ENCODE measurements around the gene OPALIN.

Gene OPALIN

DNA sequence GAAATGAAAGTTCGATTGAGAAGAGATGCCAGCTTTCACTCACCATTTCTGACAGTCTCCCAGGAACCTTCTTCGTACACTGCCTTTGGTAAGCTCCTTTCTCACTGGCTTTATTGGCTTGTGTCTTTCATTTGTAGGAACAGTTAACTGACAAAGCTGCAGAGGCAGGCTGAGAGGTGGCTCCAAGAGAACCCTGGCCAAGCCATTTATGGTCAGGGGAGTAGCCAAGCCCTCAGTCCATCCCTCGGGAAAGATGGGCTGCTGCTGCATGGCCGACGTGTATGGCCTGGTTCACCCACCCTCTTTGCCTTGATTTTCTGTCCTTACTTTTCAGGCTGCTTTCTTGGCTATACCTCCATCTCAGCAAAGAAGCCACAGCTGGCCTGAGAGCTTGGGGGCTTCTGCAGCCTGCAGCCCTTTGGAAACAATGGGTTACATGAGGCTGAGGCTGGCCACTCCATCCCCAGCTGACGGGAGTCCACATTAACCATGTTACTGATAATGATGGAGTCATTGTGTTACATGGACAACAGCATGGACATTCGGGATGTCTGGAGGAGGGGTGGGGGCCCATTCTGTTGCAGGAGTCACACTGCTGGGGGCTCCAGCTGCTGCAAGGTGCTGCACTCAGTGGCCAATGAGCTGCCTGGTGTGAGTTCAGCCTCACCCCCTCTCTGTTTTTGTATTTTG is at the start of gene OPALIN:
OPALIN (minus strand) TSS at position 152 of the 690 bp plus-strand sequence; CDS start at position 46, 106 bp downstream.
- no peak for DNase-seq

- no peak for DNase-seq
Measured at GRCh38 chr10:96408201-96408600, 49.4 kb upstream of the OPALIN start.

DNA sequence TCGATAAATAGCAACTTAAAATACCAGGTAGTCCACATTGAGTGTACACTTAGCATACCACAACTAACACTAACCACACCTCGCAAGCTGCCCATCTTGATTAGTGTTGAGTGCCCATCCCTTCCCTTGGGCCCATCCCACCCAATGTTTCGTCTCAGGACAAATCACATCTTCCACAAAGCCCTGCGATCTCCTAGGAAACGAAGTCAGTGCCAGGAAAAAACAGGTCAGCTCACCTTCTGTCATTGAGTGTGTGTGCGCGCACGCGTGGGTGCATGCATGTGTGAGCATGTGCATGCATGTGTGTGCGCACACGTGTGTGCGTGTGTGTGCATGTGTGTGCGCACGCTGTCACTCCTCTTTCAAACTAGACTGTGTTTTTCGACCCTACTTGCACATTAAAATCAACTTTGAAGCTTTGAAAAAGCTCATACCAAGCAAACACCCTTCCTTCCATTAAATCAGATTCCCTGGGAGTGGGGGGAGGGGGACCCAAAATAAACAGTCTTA is 48.8 kb upstream of the OPALIN start:
- DNase-seq: no peak

- DNase-seq: no peak
Measured at GRCh38 chr10:96406091-96406490, 47.3 kb upstream of the OPALIN start.

- peak; percentile 11 for DNase-seq
Measured at GRCh38 chr10:96402417-96403305, 43.9 kb upstream of the OPALIN start.

DNA sequence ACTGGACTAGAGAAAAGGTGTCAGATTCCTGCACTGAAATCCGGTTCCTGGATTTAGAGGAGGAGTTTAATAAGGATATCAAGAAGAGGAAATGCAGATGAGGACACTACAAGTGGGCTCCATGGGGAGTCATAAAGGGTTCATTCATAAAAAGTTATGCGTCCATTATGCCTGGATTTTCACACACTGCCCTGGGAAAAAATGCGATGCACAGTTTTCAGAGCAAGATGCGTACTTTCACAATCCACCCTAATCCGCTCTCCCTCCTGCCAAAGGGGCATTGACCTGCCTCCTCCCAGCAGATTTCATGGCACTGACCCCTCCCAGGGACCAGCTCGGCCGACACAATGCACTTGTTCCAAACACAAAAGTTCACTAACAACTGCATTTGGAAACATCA is 42.2 kb upstream of the OPALIN start:
- no peak for DNase-seq

- no peak for DNase-seq
Measured at GRCh38 chr10:96400465-96400864, 41.7 kb upstream of the OPALIN start.

DNA sequence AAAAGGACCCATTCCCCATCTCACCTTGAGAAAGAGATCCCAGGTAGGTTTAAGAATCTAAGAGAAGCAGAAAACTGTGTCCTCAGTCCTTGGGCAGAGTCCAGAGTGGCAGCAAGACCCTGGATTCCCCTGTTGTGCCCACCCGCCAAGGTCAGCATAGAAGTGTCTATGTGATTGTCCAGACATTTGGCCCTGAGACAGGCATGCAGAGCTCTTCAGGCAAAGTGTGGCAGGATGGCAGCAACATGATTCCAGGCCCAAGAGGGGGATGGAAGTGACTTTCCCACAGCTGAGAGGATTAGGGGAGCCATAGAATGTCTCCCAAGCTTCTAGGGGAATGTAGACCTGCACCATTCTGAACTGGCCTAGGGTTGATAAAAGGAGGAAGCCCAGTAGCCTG is 39.1 kb upstream of the OPALIN start:
- no peak for DNase-seq

GRCh38 chr10:96395931-96396877 is 37.4 kb upstream of the OPALIN start:
- DNase-seq: peak; percentile 71

DNA sequence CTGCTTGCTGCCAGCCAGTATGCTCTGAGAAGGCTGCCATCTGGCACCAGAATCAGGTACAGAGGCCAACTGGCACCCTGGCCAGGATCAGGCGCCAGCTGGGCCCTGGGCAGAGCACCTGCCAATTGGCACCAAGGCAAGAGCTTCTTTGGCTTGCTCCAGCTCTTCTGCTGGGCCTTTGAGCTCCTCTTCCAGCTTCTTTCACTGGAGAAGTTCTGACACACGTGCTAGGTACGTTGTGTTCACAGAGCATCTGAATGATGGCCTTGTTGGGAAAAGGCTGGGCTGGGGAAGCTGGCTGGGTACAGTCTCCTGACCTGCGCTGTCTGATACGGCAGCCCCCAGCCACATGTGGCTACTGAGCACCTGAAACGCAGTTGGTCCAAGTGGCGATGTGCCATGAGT is 31.7 kb upstream of the OPALIN start:
- no peak for DNase-seq

DNA sequence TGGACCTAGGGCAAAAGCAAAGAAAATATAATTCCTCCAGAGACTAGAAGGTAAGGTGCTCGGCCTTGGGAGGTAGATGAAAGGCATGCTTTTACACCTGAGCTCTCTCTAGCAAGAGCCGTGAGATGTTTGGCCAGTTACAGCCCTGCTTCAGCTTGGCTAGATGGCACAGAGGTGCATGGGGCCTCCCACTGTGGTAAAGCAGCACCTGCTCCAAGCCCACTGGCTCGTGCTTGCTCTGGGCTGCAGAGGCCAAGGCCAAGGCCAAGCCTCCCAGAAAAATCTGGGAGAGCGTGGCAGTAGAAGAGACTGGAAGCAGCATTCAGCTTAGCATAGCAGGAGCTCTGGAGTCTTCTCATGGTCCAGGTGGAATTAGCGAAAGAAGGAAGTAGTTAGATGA is 31.0 kb upstream of the OPALIN start:
- DNase-seq: no peak

DNA sequence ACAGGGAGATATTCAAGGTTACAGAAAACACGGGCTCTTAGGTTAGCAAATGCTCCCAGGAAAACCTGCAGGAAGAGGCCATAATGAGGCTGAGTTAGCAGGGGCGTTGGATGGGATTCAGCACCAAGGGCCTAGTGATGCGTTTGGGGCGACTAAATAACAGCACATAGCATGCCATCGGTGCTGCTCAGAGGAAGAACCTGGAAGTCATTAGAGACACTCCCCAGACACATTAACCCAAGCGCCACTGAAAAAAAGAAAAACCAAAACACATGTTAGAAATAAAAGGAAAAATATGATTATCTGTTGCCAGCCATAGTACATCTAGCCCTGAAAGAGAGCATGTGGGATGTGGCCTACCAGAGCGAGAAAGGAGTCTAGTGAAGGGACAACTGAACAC is 28.8 kb upstream of the OPALIN start:
- DNase-seq: no peak

DNA sequence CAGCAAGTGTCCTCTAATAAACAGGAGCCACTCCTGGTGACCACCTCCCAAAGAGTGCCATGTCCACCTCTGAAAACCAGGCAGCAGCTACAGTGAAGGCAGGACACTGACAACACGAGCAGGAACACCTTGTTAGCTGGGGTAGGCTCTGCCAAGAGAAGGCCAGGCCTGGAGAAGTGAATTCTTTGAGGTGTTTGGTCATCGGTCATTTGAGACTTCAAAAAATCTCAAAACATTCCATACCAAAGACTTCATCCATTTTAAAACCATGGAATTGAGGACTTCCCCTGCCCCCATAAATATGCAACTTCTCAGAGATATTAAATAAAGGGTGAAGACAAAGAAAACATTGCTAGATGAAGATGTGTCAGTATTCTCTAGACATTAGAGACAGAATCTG is 28.4 kb upstream of the OPALIN start:
- no peak for DNase-seq

GRCh38 chr10:96384506-96384905 is 25.7 kb upstream of the OPALIN start:
- no peak for DNase-seq

GRCh38 chr10:96380821-96381220 is 22.0 kb upstream of the OPALIN start:
- no peak for DNase-seq

- DNase-seq: no peak
Measured at GRCh38 chr10:96379758-96380157, 21.0 kb upstream of the OPALIN start.

DNA sequence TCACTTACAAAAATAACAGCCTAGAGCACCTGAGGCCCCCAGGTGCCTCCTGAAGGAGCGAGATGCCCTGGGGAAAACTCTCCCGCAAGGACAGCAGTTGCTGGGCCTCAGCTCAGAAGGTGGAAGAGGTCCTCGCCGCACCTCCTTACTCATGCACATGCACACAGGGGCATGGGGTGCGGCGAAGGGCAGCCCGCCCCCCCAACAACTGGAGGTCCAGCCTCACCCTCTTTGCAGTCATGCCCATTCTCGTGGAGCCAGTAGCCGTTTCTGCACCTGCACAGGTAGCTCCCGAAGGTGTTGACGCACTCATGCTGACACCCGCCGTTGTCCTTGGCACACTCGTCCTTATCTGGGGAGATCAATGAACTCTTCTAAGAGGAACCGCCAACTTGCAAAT is 19.9 kb upstream of the OPALIN start:
- DNase-seq: no peak

- DNase-seq: no peak
Measured at GRCh38 chr10:96377816-96378294, 19.1 kb upstream of the OPALIN start.

GRCh38 chr10:96376483-96376882 is 17.7 kb upstream of the OPALIN start:
- DNase-seq: no peak

DNA sequence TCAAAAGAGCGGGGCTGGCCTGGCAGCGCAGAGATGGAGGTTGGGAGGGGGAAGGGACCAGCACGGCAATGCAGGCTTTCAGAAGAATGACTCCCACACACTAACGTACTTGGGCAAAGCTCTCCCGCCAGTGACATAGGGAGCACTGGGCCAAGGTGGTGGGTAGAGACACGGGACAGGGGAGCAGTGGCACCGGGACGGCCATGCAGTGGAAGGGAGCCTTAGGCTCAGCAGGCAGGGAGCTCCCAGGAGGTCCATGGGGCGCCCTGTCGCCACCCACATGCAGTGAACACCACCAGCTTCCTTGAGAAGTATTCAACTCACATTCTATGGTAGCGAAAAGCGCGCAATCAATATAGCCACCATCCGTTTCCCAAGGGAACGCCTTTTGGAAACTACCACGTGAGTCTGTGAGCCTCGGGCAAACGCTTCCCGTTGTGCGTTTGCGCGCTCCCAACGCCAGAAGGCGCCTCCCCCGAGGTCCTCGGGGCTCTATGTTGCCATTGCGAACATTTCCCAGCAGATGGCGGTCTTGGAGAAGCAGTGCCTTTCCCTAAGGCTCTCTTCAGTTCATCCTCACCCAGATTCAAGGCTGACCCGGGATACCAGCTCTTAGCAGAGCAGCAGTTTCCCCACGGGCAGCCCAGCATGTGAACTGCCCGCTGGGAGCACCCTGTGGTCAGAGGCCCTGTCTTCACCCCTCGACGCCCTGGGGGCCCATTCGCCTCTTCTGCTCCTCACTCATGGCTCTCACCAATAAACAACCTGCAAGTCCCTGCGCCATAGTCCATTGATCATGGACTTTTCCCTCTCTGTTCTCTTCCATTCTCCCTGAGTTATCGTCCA is 16.4 kb upstream of the OPALIN start:
- DNase-seq: peak; percentile 94

DNA sequence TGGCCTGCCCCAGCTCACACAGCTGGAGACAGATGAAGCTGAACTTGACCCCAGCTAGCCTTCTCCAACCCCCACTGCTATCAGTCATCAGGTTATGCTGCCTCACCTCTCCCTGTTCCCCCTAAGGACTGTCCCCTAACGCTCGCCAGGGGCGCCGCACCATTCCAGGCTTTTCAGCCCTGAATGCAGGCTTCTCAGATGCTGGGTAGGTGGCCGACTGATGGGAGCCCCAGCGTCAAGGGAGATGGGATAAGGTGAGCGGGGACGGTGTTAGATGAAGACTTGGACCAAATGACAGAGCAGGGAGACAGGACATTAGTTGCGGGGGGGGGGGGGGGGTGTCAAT is 15.8 kb upstream of the OPALIN start:
- DNase-seq: peak; percentile 13

GRCh38 chr10:96374004-96374403 is 15.2 kb upstream of the OPALIN start:
- no peak for DNase-seq
